Pancreas (tissue), 10 donors: ENCODE data around the gene HNRNPUL1. TPM values are rescaled to one million over a fixed set of nuclear protein-coding genes. Genes with fewer than 3 reads are reported as not detected.
"Not testable (repeated sequence)": the region's sequence is repeated elsewhere in the genome, so short reads cannot be mapped to it uniquely, and the experiment has no call there.

Experiments used
- ATAC-seq, 4 donors: fragments of 200-7000 bp; cut with Tn5 transposase; one replicate each; pipeline versions ENCODE4 v1.8.0 to v1.9.1; 2020; ENCODE audit warnings: mild to moderate bottlenecking in 4 of 4, moderate library complexity in 4 of 4
- DNase-seq, 6 donors: peaks; one replicate each; pipeline ENCODE4 v3.0.0-alpha.2; 2020
- FAIRE-seq: peaks from 2 replicates; lab custom pipeline; 2012; peaks lifted over from hg19 to GRCh38; lab: Jason Lieb, UNC
- H3K27ac ChIP-seq, 4 donors: fragments of 200-600 bp; sonication (generic); 1 replicate in 3 of 4; 2 replicates in 1 of 4; pipeline versions ENCODE4 v1.5.0 to v1.8.0; 2020
- H3K27me3 ChIP-seq, 4 donors: fragments of 200-600 bp; one replicate each; pipeline ENCODE4 v1.8.0; 2021
- H3K36me3 ChIP-seq, 3 donors: fragments of 200-600 bp; sonication (generic) in 1 of 3; one replicate each; pipeline versions ENCODE4 v1.5.0 to v1.8.0; 2020 to 2021
- H3K4me1 ChIP-seq, 3 donors: fragments of 200-600 bp; one replicate each; pipeline ENCODE4 v1.8.0; 2021
- H3K4me3 ChIP-seq, 4 donors: fragments of 200-600 bp; sonication (generic) in 2 of 4; one replicate each; pipeline versions ENCODE4 v1.5.0 to v1.8.0; 2020 to 2021
- H3K9me3 ChIP-seq, 4 donors: fragments of 200-600 bp; one replicate each; pipeline ENCODE4 v1.8.0; 2021
- WGBS, 2 donors: extraction: QIAGEN DNeasy Blood & Tissue Kit; methylation state at CpG; one replicate each; pipeline ENCODE4 v1.1.7; 2013; 5-methylcytosine and 5-hydroxymethylcytosine counted together
- intact Hi-C, 3 donors: fragments of 100-400 bp; cut with DNase I; formaldehyde crosslinking; loops; one replicate each; pipeline versions ENCODE4 v1.11.1 to v1.14.2; 2022
- polyA plus RNA-seq, 2 donors: library from polyadenylated mRNA; stranded (reverse); fragments of 200-250 nt; gene quantifications; one replicate each; pipeline ENCODE4 v1.2.3, GENCODE V29; 2013
- total RNA-seq, 6 donors: library from RNA; stranded (reverse); fragmentation: NEBNext Ultra II Directional in 4 of 6; extraction: Animal tissue kit (Norgen Biotek cat#: 25700) in 4 of 6; gene quantifications; one replicate each; pipeline versions ENCODE4 v1.2.1 to v1.2.4, GENCODE V29; 2021 to 2023
- TF ChIP-seq, protein P1 (sequence below), 4 donors: fragments of 200-600 bp; sonication (generic) in 3 of 4; IDR thresholded peaks; one replicate each; pipeline versions ENCODE4 v1.5.0 to v1.8.0; 2021; ENCODE audit warnings: antibody characterized with exemption in 4 of 4
- donor health status: healthy with polysubstance abuse.
- donor health status: DM: no; HTN: no; CAD: no; lungs with moderate emphysema.
- donor health status: DM: no; HTN: no; CAD: no.
- donor health status: control.
- donor health status: control.
- donor health status: Bipolar disorder and iron deficiency.
- donor health status: DM: yes; HTN: yes; CAD: no.
- donor health status: DM: no; HTN: no; CAD: no.
- donor health status: DM: no; HTN: no; CAD: no.
- donor health status: DM: yes; HTN: yes; CAD: no.

Gene HNRNPUL1
- total and polyA plus RNA-seq, 8 donors: 49.2 to 101 (median 82.1) TPM

DNA sequence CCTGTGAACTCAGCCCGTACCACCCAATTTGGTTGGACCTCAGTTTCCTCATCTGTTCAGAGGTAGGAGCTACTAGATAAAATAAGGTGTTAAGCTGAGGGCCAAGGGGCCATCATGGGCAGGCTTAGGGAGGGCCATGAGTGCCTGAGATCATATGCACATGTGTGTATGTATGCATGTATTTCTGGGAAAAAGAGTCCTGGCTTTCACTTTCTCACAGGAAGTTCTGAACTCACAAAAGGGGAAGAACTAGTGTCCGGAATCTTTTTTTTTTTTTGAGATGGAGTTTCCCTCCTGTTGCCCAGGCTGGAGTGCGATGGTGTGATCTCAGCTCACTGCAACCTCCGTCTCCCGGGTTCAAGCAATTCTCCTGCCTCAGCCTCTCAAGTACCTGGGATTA is 70.6 kb downstream of the HNRNPUL1 start:
- WGBS, 2 donors: 84 to 85% methylated on average over 5 of the region's 5 CpGs
- Histone ChIP-seq H3K27ac (no peak overlapping the region), H3K4me3 (no peak overlapping the region), H3K27me3 (no peaks in the 10 kb centered on the region), H3K4me1 (no peaks in the 10 kb centered on the region), H3K36me3 (no peaks in the 10 kb centered on the region), H3K9me3 (no peaks in the 10 kb centered on the region)
- ATAC-seq: peak in 2 of 4 donors; percentile 46 to 53
- FAIRE-seq: no peak
- TF ChIP-seq, protein P1, sequence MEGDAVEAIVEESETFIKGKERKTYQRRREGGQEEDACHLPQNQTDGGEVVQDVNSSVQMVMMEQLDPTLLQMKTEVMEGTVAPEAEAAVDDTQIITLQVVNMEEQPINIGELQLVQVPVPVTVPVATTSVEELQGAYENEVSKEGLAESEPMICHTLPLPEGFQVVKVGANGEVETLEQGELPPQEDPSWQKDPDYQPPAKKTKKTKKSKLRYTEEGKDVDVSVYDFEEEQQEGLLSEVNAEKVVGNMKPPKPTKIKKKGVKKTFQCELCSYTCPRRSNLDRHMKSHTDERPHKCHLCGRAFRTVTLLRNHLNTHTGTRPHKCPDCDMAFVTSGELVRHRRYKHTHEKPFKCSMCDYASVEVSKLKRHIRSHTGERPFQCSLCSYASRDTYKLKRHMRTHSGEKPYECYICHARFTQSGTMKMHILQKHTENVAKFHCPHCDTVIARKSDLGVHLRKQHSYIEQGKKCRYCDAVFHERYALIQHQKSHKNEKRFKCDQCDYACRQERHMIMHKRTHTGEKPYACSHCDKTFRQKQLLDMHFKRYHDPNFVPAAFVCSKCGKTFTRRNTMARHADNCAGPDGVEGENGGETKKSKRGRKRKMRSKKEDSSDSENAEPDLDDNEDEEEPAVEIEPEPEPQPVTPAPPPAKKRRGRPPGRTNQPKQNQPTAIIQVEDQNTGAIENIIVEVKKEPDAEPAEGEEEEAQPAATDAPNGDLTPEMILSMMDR (IDR thresholded peaks at IDR 0.05): no peak
- intact Hi-C loops: loop anchor here in 1 of 3 donors (10.0 kb wide), 1 partner anchor 110 kb away; the partner anchor contains the start of gene ERICH4
- no peak for DNase-seq

DNA sequence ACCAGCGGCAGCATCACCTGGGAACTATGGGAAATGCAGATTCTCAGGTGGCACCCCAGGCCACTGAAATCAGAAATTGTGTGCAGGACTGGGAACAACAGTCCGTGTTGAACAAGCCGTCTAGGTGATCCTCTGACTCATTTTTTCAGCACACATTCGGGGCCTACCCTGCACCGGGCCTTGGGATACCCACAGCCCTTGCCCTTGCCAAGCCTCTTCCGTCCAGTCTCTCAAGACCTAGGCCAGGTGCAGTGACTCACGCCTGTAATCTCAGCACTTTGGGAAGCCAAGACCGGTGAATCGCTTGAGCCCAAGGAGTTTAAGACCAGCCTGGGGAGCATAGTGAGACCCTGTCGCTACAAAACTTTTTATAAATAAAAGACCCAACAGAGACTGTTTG is 71.3 kb downstream of the HNRNPUL1 start:
- Histone ChIP-seq H3K4me1 (no peaks in the 10 kb centered on the region), H3K27ac (no peak overlapping the region), H3K27me3 (no peaks in the 10 kb centered on the region), H3K4me3 (no peak overlapping the region), H3K9me3 (no peaks in the 10 kb centered on the region), H3K36me3 (no peaks in the 10 kb centered on the region)
- WGBS, 2 donors: 83 to 87% methylated on average over 10 of the region's 10 CpGs
- TF ChIP-seq, protein P1 (IDR thresholded peaks at IDR 0.05): no peak
- intact Hi-C loops: loop anchor here in 1 of 3 donors (10.0 kb wide), 1 partner anchor 109 kb away; the partner anchor contains the start of gene ERICH4
- ATAC-seq (no peak), FAIRE-seq (no peak), DNase-seq (no peak)

DNA sequence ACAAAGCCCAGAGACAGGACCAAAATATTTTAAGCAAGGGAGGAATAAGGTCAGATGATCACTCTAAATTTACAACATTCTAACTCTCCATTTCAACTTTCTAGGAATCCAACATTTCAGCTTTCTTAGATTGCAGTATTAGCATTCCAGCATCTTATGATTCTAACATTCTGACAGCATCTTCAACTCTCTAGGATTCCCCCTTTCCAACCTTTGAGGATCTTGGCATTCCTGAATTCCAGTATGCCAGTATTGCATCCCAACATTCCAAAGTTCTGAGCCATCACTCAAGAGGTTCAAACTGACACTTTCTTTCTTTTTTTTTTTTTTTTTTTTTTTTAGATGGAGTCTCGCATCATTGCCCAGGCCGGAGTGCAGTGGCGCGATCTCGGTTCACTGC is 75.8 kb downstream of the HNRNPUL1 start:
- ATAC-seq (no peak), DNase-seq (no peak), FAIRE-seq (no peak)
- Histone ChIP-seq H3K4me1 (no peaks in the 10 kb centered on the region), H3K9me3 (no peaks in the 10 kb centered on the region), H3K27ac (no peak overlapping the region), H3K36me3 (no peaks in the 10 kb centered on the region), H3K4me3 (no peak overlapping the region), H3K27me3 (no peaks in the 10 kb centered on the region)
- WGBS, 2 donors: 96 to 100% methylated on average over 5 of the region's 5 CpGs
- intact Hi-C loops: loop anchor here in 1 of 3 donors (10.0 kb wide), 1 partner anchor 105 kb away; the partner anchor contains the start of gene ERICH4
- TF ChIP-seq, protein P1 (IDR thresholded peaks at IDR 0.05): no peak

DNA sequence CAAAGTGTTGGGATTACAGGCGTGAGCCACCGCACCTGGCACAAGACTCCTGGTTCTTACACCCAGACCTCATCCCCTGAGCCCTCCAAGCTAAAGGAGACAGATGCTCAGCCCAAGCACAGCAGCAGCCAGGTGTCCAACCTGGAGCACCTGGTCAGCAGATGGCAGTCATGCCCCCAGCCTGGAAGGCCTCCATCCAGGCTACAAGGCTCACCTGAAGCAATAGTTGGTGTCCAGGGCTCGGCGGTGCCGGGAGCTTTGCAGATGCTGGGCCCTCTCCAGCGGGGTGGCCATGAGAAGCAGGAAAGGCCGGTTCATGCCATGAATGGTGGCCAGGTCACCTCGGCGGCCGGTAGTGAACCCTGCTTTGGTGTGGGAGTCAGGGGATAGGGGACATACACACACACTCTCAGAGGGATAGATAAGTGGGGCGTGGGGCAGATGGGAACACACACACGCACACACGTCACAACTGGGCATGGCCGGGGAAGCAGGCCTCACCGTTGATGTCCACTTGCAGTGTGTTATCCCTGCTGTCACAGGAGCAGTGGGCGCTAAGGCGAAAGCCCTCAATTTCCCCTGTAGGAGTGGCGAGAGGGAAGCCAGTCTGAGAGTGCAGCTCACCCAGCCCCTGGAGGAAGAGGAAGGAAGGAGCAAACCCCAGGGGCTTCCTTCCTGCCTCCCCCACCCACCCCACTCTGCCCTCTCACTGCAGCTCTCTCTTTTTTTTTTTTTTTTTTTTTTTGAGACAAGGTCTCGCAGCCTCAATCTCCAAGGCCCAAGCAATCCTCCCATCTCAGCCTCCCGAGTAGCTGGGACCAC is 77.7 kb downstream of the HNRNPUL1 start:
- 51 to 59% methylated on average over 20 of the region's 20 CpGs for WGBS, 2 donors
- H3K9me3 ChIP-seq: no peaks in the 10 kb centered on the region
- no peak overlapping the region for H3K4me3 ChIP-seq
- no peaks in the 10 kb centered on the region for H3K27me3 ChIP-seq
- TF ChIP-seq, protein P1 (IDR thresholded peaks at IDR 0.05): peak in 1 of 4 donors; percentile 23
- FAIRE-seq: no peak
- intact Hi-C loops: no loop called here
- H3K27ac ChIP-seq: no peak overlapping the region
- DNase-seq: peak; percentile 45 to 88 (median 74)
- ATAC-seq: peak; percentile 80 to 98 (median 96)
- no peaks in the 10 kb centered on the region for H3K36me3 ChIP-seq
- H3K4me1 ChIP-seq: no peaks in the 10 kb centered on the region

DNA sequence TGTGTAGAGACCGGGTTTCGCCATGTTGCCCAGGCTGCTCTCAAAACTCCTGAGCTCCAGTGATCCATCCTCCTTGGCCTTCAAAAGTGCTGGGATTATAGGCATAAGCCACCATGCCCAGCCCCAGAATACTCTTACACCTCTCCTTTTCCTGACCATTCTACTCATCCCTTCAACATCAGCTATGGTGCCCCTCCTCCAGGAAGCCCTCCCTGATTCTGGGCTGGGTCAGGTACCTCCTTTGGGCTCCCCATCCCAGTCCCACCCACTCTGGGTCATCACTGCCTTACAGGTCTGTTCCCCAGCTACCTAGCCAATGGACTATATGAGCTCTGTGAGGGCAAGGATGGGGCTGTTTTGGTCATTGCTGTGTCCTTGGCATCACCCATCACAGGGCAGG is 80.0 kb downstream of the HNRNPUL1 start:
- DNase-seq: no peak
- Histone ChIP-seq H3K27me3 (no peaks in the 10 kb centered on the region), H3K27ac (no peak overlapping the region), H3K4me3 (no peak overlapping the region), H3K4me1 (no peaks in the 10 kb centered on the region), H3K9me3 (no peaks in the 10 kb centered on the region), H3K36me3 (no peaks in the 10 kb centered on the region)
- no peak for ATAC-seq
- intact Hi-C loops: no loop called here
- WGBS, 2 donors: 97 to 100% methylated on average over 2 of the region's 2 CpGs
- TF ChIP-seq, protein P1 (IDR thresholded peaks at IDR 0.05): no peak
- FAIRE-seq: no peak

DNA sequence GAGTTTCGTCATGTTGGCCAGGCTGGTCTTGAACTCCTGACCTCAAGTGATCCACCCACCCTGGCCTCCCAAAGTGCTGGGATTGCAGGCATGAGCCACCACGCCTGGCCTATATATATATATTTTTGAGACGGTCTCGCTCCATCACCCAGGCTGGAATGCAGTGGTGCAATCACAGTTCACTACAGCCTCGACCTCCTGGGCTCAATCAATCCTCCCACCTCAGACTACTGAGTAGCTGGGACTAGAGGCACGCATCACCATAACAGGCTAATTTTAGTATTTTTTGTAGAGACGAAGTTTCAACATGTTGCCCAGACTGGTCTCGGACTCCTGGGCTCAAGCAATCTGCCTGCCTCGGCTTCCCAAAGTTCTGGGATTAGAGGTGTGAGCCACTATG is 82.7 kb downstream of the HNRNPUL1 start:
- H3K4me3 ChIP-seq, FAIRE-seq, intact Hi-C loops, H3K36me3 ChIP-seq, H3K27me3 ChIP-seq, ATAC-seq, H3K9me3 ChIP-seq, H3K4me1 ChIP-seq, H3K27ac ChIP-seq, DNase-seq: not testable (repeated sequence)
- WGBS, 2 donors: 87 to 91% methylated on average over 9 of the region's 9 CpGs
